Measurements from ENCODE around the gene TP53TG5. TPM values are rescaled to one million over a fixed set of nuclear protein-coding genes. Genes with fewer than 3 reads are reported as not detected.

TP53TG5 gene
- total RNA-seq, 1 donor from 2014 or later: not detected

DNA sequence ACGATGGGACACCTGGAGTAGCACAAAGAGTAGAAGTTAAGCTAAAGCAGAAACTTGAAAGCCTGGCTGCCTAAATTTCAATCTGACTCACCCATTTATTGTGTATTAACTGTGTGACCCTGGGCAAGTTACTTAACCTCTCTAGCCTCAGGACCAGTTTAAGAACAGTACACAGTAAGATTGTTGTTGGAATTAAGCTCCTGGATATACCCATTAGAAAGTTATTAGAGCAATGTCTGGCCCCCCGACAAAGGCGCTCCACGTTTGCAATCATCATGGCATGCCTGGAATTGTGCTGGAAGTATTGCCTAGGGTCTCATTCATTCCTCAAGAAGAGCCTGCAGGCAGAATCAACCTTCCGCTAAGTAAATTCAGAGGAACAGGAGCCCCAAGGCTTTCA is 31.3 kb downstream of the TP53TG5 start:
- no peak for DNase-seq (ENCODE audit: low read depth, low spot score)

- no peak for DNase-seq (ENCODE audit: low read depth, low spot score)
Observed at GRCh38 chr20:45346291-45346718, 31.8 kb downstream of the TP53TG5 start.

- DNase-seq (ENCODE audit: low read depth, low spot score): no peak
Observed at GRCh38 chr20:45345104-45345936, 32.8 kb downstream of the TP53TG5 start.

DNA sequence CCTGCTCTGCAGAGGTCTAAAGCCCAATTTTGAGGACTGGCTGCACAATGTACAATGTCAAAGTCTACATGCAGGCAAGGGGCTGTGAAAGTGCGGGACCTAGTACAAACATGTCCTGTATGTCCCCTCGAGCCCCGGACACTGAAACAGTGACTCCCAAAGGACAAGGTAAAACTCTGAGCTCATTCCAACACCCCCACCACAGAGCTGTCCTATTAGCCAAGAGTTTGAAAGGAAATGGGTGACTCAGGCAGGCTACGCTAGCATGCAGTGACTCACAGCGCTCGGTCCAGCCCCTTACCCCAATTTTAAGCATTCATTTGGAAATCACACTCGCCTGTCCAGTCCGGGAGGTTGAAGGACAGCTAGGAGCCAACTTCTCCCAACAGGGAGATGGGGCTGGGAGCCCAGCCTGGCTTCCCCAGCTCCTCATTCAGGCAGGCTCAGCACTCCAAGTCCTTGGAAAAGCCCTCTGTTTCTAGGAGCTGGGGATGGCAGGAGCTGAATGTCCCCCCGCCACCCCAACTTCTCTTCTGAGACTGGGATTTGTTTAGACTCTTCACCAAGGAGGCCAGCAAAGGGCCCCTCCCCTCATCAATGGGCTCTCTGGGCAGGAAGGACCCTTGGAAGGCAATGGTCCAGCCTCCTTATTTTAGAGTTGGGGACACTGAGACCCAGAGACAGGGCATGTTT is 33.8 kb downstream of the TP53TG5 start:
- peak; percentile 56 for DNase-seq (ENCODE audit: low read depth, low spot score)

GRCh38 chr20:45343532-45344167 is 34.5 kb downstream of the TP53TG5 start:
- no peak for DNase-seq (ENCODE audit: low read depth, low spot score)

- no peak for DNase-seq (ENCODE audit: low read depth, low spot score)
Observed at GRCh38 chr20:45342855-45343531, 35.1 kb downstream of the TP53TG5 start.

- no peak for DNase-seq (ENCODE audit: low read depth, low spot score)
Observed at GRCh38 chr20:45341939-45342854, 35.9 kb downstream of the TP53TG5 start.

GRCh38 chr20:45341579-45341938 is 36.6 kb downstream of the TP53TG5 start:
- DNase-seq (ENCODE audit: low read depth, low spot score): no peak

GRCh38 chr20:45340951-45341350 is 37.2 kb downstream of the TP53TG5 start:
- no peak for DNase-seq (ENCODE audit: low read depth, low spot score)

DNA sequence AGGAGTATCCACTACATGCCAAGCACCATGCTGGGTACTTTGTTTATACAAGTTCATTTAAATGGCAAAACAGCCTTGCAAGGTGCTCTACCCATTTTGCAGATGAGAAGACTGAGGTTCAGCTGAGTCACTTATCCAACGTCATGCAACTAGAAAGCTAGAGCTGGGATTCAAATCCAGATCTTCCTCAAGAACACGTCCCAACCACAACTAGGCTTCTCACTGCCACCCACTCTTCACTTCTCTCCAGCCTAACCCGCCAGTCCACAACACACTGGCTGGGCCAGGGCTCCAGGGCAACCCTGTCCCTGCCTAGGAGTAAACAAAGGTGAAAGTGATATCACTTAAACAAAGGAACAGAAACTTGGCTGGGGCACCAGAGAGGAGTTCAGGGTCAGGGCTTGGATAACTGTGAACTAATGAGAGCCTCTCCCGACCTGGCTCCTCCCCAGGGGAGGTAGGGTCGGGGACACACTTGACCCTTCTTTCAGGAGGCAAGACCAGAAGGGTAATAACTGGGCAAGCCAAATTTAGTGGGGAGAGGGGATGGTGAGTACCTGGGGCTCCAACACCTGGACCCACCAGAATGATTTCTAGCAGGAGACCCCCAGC is 37.8 kb downstream of the TP53TG5 start:
- no peak for DNase-seq (ENCODE audit: low read depth, low spot score)

- DNase-seq (ENCODE audit: low read depth, low spot score): no peak
Observed at GRCh38 chr20:45339799-45340198, 38.3 kb downstream of the TP53TG5 start.

GRCh38 chr20:45339084-45339483 is 39.0 kb downstream of the TP53TG5 start:
- DNase-seq (ENCODE audit: low read depth, low spot score): no peak

DNA sequence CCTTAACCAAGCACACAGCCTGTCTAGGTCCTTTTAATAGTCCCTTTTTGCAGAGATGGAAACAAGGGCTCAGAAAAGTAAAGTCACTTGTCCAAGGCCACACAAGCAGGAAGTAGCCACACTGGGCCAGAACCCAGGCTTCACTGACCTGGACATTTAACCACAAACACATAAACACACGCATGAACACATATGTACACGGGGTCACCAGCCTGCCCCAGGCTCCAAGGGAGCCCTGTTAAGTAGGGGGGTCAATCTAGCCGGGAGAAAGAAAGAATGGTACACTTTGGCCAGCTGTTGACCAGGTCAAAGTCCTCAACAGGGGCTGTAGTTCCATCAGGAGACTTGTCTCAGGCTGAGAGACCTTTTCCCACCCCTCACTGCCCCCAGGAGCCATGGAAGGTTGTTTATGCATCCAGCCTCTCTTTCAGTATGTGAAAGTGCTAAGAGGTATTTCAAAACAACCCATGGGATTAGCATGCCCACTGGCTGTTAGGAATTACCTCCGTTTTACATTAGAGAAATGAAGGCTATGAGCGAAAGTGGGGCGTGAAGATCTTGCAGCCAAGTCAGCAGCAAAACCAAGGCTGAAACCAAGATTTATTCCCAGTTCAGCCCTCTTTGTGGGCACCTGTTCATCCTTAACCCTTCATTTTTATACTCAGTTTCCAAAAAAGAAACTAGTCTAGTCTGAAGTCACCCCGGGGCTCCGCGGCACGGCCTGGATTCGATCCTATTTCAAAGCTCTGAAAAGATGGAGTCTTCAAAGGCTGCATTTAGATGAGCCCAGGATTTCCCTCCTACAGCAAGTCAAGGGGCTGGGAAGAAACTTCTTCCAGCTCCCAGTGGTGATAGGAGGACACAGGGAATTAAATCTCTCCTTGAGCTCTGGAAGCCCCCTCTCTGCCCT is 39.7 kb downstream of the TP53TG5 start:
- no peak for DNase-seq (ENCODE audit: low read depth, low spot score)

DNA sequence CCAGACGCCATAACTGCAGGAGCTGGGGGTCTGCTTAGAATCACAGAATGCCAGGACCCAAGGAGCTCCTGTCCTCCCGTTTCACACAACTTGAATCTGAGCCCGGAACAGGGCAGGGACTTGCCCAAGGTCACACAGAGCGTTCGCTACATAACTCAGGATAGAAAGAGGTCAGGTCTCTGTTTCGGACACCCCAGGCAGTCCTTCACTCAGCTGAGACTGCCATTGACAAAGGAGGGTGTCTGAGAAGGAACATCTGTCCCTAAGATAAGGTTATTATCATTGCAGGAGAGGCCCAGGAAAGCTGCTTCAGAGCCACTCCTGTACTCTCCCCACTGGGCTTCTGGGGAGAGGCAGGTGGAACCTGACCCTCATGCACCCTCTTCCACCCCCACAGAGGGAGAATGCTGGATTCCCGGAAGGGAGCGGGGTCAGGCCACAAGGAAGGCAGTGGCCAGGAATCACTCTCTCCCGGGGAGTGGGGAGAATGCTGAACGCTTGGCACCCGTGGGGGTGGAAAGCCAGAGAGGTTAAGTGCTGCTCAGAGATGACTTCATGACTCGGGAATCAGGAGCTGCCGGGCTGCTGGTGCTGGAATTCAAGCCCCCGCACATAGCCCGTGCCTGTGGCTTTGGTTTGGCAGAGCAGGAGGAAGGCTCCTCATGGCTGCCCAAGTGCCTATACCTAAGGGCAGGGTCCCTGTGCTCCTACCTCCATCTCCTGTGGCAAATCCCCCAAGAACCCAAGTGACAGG is 40.6 kb downstream of the TP53TG5 start:
- DNase-seq (ENCODE audit: low read depth, low spot score): no peak

GRCh38 chr20:45336530-45337366 is 41.4 kb downstream of the TP53TG5 start:
- DNase-seq (ENCODE audit: low read depth, low spot score): no peak

GRCh38 chr20:45330476-45330875 is 47.6 kb downstream of the TP53TG5 start:
- DNase-seq (ENCODE audit: low read depth, low spot score): no peak

DNA sequence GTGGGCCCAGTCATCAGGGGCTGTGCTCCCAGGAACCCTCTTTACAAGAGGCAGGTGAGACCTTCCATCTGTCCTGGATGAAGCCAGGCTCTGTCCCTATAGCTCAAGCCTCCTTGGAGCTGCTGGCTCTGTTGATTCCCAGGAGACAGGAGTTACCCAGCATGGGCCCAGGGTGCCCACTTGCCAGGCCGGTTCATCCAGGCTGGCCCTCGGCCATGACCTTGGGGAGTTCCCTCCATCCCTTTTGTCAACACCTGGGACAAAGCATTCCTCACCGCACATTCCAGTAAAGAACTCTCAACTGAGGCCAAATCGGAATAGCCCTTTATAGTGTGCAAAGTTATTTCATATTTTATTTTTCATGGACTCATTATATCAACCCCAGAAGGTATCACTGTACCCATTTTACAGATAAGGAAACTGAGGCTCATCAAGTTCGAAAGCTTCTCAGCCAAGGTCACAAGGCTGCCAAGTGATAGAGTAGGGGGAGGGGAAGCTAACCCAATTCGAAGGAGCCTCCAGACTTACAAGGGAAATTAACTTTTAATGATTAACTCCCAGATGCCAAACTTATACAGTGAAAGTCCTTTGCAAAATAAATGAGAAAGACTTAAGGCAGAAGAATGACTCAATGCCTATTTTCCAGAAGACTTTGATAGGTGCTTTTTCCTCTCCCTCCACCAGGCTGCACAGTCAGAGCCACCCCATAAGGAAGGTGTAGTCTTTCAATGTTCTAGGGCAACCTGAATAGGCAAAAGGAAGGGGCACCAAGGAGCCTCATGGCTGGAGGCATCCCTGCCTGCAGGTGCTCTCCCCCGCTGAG is 48.4 kb downstream of the TP53TG5 start:
- DNase-seq (ENCODE audit: low read depth, low spot score): no peak
